Fibroblast of lung (primary cell): ENCODE measurements around the gene PFDN6. TPM values are rescaled to one million over a fixed set of nuclear protein-coding genes. Genes with fewer than 3 reads are reported as not detected.

Experiments
- DNase-seq, 2 donors: peaks; one replicate each; pipeline versions ENCODE4 v3.0.0 to v3.0.0-alpha.2; 2010; ENCODE audit warnings: low read depth in 2 of 2
- H2AFZ ChIP-seq: 2 replicates; pipeline ENCODE4 v1.5.1; 2012; ENCODE audit warnings: low read length, control low read depth, inconsistent platforms
- H3K27ac ChIP-seq: 2 replicates; pipeline ENCODE4 v1.5.1; 2011; ENCODE audit warnings: low read length, control low read depth; ENCODE audit not compliant: insufficient read depth
- H3K27me3 ChIP-seq: 2 replicates; pipeline ENCODE4 v1.5.1; 2011; ENCODE audit warnings: mild to moderate bottlenecking, low read length; ENCODE audit not compliant: control insufficient read depth, insufficient read depth
- H3K36me3 ChIP-seq: 2 replicates; pipeline ENCODE4 v1.5.1; 2011; ENCODE audit warnings: low read length; ENCODE audit not compliant: control insufficient read depth, insufficient read depth
- H3K4me1 ChIP-seq: 2 replicates; pipeline ENCODE4 v1.5.1; 2011; ENCODE audit warnings: low read length; ENCODE audit not compliant: control insufficient read depth, insufficient read depth; ENCODE audit errors: extremely low read depth
- H3K4me2 ChIP-seq: 2 replicates; pipeline ENCODE4 v1.5.1; 2011; ENCODE audit warnings: low read length, control low read depth; ENCODE audit not compliant: insufficient read depth; ENCODE audit errors: extremely low read depth
- H3K4me3 ChIP-seq, 4 experiments: fragments of 200-600 bp in 1 of 4; sonication (generic) in 1 of 4; replicated peaks in 1 of 4; 2 replicates each; pipeline ENCODE4 v1.5.1; 2011 to 2016; ENCODE audit warnings: low read length in 4 of 4, low read depth in 3 of 4, mild to moderate bottlenecking in 3 of 4, control low read depth in 2 of 4, inconsistent platforms in 1 of 4, mixed read lengths in 1 of 4; ENCODE audit not compliant: insufficient read depth in 1 of 4; ENCODE audit errors: control extremely low read depth in 1 of 4
- H3K79me2 ChIP-seq: 2 replicates; pipeline ENCODE4 v1.5.1; 2012; ENCODE audit warnings: mild to moderate bottlenecking, low read length, inconsistent platforms; ENCODE audit not compliant: control insufficient read depth, insufficient read depth
- H3K9ac ChIP-seq: 2 replicates; pipeline ENCODE4 v1.5.1; 2011; ENCODE audit warnings: mild to moderate bottlenecking, low read length, control low read depth; ENCODE audit not compliant: insufficient read depth
- H3K9me3 ChIP-seq: 2 replicates; pipeline ENCODE4 v1.5.1; 2012; ENCODE audit warnings: low read depth, low read length; ENCODE audit not compliant: control insufficient read depth, insufficient read depth
- H4K20me1 ChIP-seq: 2 replicates; pipeline ENCODE4 v1.5.1; 2011; ENCODE audit warnings: low read length; ENCODE audit not compliant: control insufficient read depth, insufficient read depth; ENCODE audit errors: extremely low read depth
- CTCF ChIP-seq, 2 donors: IDR thresholded peaks in 1 of 2; conservative IDR thresholded peaks in 1 of 2; 1 replicate in 1 of 2; 2 replicates in 1 of 2; pipeline ENCODE4 v1.5.1; 2011 to 2012; ENCODE audit warnings: low read length in 2 of 2, control low read depth in 1 of 2, inconsistent platforms in 1 of 2, low read depth in 1 of 2, mild to moderate bottlenecking in 1 of 2
- EZH2 ChIP-seq: IDR thresholded peaks from 2 replicates; pipeline ENCODE4 v1.5.1; 2012; ENCODE audit warnings: low read length, control low read depth, mild to moderate bottlenecking; ENCODE audit errors: missing control alignments
- polyA plus RNA-seq, 2 donors: library from polyadenylated mRNA; depleted of rRNA in 1 of 2; stranded (reverse) in 1 of 2; unstranded in 1 of 2; fragments of >200 nt; gene quantifications; 2 replicates each; pipeline ENCODE4 v1.2.1, GENCODE V29; 2011 to 2012; ENCODE audit warnings: missing spikeins in 1 of 2
- total RNA-seq: library from RNA; depleted of rRNA; stranded (reverse); fragments of >200 nt; gene quantifications from 2 replicates; pipeline ENCODE4 v1.2.1, GENCODE V29; 2014

PFDN6 gene
- total and polyA plus RNA-seq, 2 donors (not counting 1 experiment from before 2014, with no cell fraction given), result 39.8 to 46.7 TPM

- H3K4me2 ChIP-seq, result peak within 1 kb of the TSS; percentile 82
- H4K20me1 ChIP-seq, result no peaks in the 10 kb centered on the region
- H2AFZ ChIP-seq, result peak within 1 kb of the TSS; percentile 47
- TF ChIP-seq EZH2, result no peak
- no peak for TF ChIP-seq CTCF (conservative IDR thresholded peaks at IDR 0.05 in 1 of 2, IDR thresholded peaks at IDR 0.05 in 1 of 2; ENCODE audit: low read depth in 1 of 2, low read length in 2 of 2)
- DNase-seq, result peak; percentile 99
- H3K27ac ChIP-seq, result peak within 1 kb of the TSS; percentile 71
- peaks cover 54% of the 10 kb centered on the region for H3K79me2 ChIP-seq
- H3K27me3 ChIP-seq, result no peaks in the 10 kb centered on the region
- peak within 1 kb of the TSS; percentile 53 to 73 (median 58) for H3K4me3 ChIP-seq
- H3K9ac ChIP-seq, result peak within 1 kb of the TSS; percentile 53
- peaks cover 40% of the 10 kb centered on the region for H3K4me1 ChIP-seq
- no peaks in the 10 kb centered on the region for H3K9me3 ChIP-seq
- H3K36me3 ChIP-seq, result peaks cover 14% of the 10 kb centered on the region
Measured at GRCh38 chr6:33317669-33318425, 28.4 kb downstream of the PFDN6 start, which contains the start of gene ZBTB22. TSS of gene ZBTB22 (minus strand) at chr6:33317744. CDS start at chr6:33316916, 828 bp downstream.

GRCh38 chr6:33318426-33319073, 29.1 kb downstream of the PFDN6 start:
- Histone ChIP-seq H3K4me1 (peaks cover 40% of the 10 kb centered on the region), H3K27me3 (no peaks in the 10 kb centered on the region), H3K9me3 (no peaks in the 10 kb centered on the region), H3K4me3 (peak overlapping the region; percentile 11 to 73 (median 46)), H3K79me2 (peaks cover 47% of the 10 kb centered on the region), H3K9ac (peak overlapping the region; percentile 10), H3K36me3 (peaks cover 14% of the 10 kb centered on the region), H3K27ac (peak overlapping the region; percentile 46), H2AFZ (no peak overlapping the region), H3K4me2 (peak overlapping the region; percentile 82), H4K20me1 (no peaks in the 10 kb centered on the region)
- TF ChIP-seq EZH2, result no peak
- TF ChIP-seq CTCF (conservative IDR thresholded peaks at IDR 0.05 in 1 of 2, IDR thresholded peaks at IDR 0.05 in 1 of 2; ENCODE audit: low read depth in 1 of 2, low read length in 2 of 2), result no peak
- DNase-seq, result no peak

DNA sequence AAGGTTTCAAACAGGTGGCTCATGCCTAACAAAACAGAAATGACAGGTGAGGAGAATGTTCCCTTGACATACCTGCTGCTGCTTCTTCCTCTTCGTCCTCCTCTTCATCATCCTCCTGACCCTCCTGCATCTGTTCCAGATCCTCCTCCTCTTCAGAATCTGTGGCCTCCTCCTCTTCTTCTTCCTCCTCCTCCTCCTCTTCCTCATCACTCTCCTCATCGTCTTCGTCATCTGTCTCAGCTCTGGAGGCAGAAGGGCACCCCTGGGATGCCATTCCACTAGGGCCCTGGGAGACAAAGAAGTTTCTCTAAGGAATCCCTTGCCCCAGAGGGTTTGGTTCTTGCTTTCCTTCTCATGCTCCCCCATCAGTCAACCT, 30.5 kb downstream of the PFDN6 start:
- H3K4me2 ChIP-seq, result peak overlapping the region; percentile 64
- no peaks in the 10 kb centered on the region for H4K20me1 ChIP-seq
- no peaks in the 10 kb centered on the region for H3K27me3 ChIP-seq
- H2AFZ ChIP-seq, result no peak overlapping the region
- peaks cover 14% of the 10 kb centered on the region for H3K36me3 ChIP-seq
- H3K4me1 ChIP-seq, result peaks cover 42% of the 10 kb centered on the region
- peak overlapping the region; percentile 83 for H3K27ac ChIP-seq
- no peak for TF ChIP-seq EZH2
- TF ChIP-seq CTCF (conservative IDR thresholded peaks at IDR 0.05 in 1 of 2, IDR thresholded peaks at IDR 0.05 in 1 of 2; ENCODE audit: low read depth in 1 of 2, low read length in 2 of 2), result no peak
- H3K9ac ChIP-seq, result peak overlapping the region; percentile 33
- no peaks in the 10 kb centered on the region for H3K9me3 ChIP-seq
- peak overlapping the region; percentile 7 to 41 (median 24) for H3K4me3 ChIP-seq
- no peak for DNase-seq
- peaks cover 43% of the 10 kb centered on the region for H3K79me2 ChIP-seq
